GM12872 (cell line): Measurements from ENCODE around the gene ASAP2.

Experiments used
- CTCF ChIP-seq: IDR thresholded peaks from 3 replicates; pipeline ENCODE4 v1.5.1; 2011; ENCODE audit warnings: low read depth, mild to moderate bottlenecking, low read length, moderate library complexity; ENCODE audit not compliant: insufficient read depth

The ASAP2 gene

GRCh38 chr2:9441556-9441955 is 234.9 kb downstream of the ASAP2 start:
- no peak for TF ChIP-seq CTCF

- TF ChIP-seq CTCF: no peak
Measured at GRCh38 chr2:9443526-9443925, 236.9 kb downstream of the ASAP2 start.

- no peak for TF ChIP-seq CTCF
Measured at GRCh38 chr2:9445089-9445488, 238.5 kb downstream of the ASAP2 start.

GRCh38 chr2:9451231-9451630 is 244.6 kb downstream of the ASAP2 start:
- TF ChIP-seq CTCF: no peak
